Mucosa of gallbladder (tissue), 1 donor: ENCODE measurements around the gene SLC6A3. TPM values are rescaled to one million over a fixed set of nuclear protein-coding genes. Genes with fewer than 3 reads are reported as not detected.
"Not testable (repeated sequence)": the region's sequence is repeated elsewhere in the genome, so short reads cannot be mapped to it uniquely, and the experiment has no call there.

Experiments
- DNase-seq: peaks from one replicate; pipeline ENCODE4 v3.0.0-alpha.2; 2020; ENCODE audit warnings: low spot score
- total RNA-seq: library from RNA; stranded (reverse); gene quantifications from one replicate; pipeline ENCODE4 v1.2.1, GENCODE V29; 2021
- donor health status: DM: no; HTN: no; CAD: no.

Gene SLC6A3
- total RNA-seq, 1 donor from 2014 or later = 0.23 TPM

DNA sequence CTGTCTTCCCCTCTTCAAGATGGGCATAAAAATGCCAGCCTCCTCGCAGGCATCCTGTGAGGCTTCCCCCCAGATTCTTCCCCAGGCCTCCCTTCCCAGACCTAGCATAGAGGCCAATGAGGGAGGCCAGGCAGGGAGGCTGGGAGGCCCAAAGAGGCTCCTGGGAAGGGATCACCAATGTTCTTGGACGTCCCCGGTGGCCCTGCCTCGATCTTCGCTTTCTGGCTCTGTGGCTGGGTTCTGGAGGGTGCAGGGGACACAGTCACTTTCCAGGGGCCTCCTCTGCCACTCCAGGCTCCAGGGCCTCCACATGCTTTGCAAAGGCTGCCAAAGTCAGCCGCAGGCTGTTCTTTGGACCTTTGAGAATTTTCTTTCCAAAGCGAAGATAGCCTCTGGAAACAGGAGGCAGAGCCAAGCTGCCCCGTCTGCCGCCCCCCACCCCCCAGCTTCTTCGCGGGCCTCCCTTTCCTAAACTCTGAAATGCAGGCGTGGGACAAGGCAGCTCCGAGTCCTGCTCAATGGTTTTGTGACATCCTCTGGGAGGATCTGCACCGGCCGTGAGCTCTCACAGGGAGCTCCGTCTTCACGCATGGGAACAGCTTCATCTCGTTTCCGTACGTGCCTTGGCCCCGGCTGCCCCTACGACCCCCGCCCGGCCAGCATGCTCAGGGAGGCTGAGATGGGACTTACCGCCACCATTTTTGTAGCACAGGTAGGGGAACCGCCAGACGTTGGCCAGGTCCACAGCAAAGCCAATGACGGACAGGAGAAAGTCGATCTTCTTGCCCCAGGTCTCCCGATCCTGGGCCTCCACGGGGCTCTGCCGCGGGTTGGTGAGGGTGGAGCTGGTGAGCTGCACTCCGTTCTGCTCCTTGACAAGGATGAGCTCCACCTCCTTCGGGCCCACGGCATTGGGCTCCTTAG, 2.8 kb downstream of the SLC6A3 start:
- DNase-seq = no peak

DNA sequence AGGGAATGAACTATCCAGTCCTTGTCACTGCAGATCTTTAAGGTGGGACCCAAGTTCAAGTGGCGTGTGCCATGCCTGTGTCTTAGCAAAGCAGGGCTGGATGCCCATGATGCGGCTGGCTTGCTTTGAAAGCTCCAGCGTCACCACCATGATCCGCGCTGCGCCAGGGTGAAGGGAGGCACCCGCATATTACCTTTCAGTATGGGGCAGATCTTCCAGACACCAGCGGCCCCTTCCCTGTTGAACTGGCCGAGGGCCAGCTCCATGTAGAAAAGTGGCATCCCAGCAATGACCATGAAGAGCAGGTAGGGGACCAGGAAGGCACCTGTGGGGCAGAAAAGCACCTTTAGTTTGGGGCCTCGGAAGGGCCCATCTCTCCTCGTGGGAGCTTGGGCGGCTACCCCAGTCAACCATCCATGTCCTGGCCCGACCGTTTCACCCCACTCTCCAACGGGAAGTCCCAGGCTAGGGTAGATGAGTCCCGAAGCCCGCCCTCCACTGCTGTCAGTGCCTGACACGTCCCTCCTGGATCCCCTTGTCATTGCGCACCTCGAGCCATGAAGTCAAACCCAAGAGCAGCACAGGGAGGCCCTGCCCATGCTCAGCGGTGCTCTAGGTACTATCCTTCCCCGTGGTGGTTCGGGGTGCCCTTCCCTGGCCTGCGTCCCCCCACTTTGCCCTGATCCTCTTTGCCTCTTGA, 3.9 kb downstream of the SLC6A3 start:
- DNase-seq = no peak

DNA sequence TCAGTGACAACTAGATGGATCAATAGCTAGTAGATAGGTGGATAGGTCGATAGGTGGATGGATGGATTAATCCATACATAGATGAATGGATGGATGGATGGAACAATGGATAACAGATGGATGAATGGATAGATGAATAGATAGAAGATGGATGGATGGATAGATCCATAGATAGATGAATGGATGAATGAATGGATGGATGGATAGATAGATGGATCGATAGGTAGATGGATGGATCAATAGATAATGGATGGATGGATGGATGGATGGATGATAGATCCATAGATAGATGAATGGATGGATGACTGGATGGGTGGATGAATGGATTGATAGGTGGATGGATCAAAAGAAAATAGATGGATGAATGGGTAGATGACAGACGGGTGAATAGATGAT, 5.1 kb downstream of the SLC6A3 start:
- no peak for DNase-seq

DNA sequence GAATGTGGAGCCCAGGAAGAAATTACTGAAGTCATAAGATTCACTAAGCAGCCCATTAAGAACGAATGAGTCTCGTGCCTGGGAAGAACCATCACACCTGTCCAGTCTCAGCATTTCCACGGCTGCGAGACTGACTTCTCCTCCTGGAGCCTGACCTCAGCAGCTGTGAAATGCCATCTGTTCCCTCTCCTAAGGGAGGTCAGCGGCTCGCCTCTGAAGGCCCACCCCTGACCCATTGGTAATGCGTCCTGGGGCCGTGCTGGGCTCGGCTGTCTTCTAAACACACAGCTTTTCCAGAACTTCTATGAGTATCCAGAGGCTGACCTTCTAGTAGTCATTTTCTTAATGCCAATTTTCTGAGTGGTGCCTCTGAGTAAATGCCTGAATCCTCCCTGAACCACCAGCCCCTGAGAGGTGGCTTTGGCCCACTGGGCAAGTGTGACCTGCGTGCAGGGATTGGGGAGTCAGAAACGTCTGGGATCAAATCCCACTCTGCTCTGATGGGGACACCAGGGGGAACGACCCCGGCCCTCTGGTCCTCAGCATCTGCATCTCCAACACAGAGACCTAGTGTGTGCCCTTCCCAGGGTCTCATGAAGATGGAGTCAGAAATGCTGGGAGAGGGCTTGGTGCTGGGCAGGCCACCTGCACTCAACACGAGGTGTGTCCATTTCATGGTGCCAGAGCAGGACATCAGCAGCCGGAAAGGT, 5.7 kb downstream of the SLC6A3 start:
- DNase-seq = no peak

DNA sequence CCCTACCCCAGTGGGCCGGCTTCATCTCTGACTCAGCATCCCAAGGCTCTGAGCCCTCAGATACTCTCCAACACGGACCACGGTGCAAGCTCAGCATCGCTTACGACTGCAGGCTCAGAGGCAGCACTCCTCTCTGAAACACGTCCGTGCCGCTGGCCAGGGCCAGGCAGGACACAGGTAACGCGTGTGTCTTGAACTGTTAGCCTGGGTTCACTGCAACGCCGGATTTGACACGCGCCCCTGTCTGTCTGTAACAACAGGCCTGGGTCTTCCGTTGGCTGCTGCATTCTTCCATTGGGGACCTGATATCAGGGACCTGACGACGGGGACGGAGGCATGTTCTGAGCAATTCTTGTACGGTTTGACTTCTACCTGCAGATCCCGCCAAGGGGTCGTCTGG, 6.4 kb downstream of the SLC6A3 start:
- DNase-seq = no peak

DNA sequence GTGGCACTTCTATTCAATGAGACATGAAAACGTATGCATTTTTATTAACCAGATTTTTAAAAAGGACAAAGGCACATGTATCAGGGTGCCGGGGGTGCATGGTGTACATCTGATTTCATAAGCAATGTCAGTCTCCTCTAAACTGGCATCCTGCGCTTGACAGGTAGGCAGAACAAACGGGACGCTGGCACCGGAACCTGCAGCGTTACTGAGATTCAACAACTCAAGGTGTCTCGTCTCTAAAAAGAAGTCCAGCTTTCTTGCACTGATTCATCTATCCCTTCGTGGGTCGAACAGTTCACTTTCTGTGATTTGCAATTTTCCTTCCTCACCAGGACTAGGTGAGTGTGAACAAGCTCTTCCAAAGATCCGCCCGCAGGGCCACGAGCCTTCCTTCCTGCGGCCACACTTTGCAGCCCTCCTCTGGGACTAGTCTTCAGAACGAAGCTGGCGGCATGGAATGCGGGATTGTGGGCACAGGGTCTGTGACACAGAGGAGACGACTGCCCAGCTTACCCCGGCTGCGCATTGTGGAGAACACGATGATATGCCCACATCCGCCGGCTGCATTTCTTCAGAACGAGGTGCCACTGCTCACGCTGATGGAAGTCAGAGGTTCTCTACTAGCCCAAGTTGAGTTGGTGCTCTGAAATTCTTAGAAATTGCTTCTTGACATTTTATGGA, 7.2 kb downstream of the SLC6A3 start:
- DNase-seq = no peak

DNA sequence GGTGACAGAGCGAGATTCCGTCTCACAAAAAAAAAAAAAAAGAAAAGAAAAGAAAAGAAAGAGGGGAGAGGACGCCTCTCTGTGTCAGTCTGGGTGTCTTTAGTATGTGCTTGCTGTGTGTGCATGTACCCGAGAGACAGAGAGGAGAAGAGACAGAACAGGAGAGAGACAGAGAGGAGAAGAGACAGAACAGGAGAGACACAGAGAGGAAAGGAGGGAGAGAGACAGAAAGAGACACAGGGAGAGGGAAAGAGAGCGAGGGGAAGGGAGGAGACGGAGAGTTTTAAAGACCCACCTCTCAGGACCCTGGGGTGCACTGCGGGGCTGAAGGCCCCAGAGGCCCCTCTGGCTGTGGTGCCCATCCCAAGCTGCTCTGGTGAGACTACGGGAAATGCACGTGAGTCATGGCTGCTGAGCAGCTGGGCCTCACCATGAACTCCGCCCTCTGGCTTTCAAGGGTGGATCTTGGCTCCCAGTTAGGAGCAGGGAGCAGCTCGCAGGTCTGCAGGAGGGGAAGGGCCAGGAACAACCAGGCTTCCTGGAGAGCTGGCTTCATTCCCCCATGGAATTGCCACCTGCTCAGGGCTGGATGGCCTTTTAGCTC, 7.9 kb downstream of the SLC6A3 start:
- no peak for DNase-seq

DNA sequence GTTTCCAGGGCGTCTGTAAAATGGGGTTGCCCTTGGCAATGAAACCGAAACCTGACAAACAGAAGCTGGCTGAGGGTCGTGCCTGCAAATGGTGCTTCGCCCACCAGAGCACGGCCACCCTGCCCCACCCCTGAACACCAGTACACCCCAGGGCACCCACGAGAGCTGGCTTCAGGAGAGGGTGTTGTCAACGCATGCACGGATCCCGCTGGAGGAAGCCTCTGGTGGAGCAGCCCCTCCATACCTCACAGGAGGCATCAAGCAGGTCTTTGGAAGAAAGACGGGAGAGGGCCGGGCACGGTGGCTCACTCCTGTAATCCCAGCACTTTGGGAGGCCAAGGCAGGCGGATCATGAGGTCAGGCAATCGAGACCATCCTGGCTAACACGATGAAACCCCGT, 8.6 kb downstream of the SLC6A3 start:
- no peak for DNase-seq

DNA sequence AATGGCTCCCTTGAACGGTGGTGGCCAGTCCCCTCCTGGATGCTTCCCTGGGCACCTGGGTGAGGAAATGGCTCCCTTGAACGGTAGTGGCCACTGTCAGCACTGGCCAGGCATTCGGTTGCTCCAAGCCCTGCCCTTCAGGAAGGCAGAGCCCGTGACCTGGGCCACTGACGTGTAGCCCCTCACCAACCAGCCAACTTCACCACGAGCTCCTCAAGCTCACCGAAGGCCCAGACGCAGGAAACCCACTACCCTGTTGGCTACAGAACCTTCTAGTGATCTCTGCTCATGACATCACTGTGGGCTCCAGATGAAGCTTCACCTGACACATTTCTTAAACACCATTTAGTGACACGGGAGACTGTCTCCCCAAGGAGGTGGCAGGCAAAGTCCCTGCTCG, 9.2 kb downstream of the SLC6A3 start:
- DNase-seq = no peak

DNA sequence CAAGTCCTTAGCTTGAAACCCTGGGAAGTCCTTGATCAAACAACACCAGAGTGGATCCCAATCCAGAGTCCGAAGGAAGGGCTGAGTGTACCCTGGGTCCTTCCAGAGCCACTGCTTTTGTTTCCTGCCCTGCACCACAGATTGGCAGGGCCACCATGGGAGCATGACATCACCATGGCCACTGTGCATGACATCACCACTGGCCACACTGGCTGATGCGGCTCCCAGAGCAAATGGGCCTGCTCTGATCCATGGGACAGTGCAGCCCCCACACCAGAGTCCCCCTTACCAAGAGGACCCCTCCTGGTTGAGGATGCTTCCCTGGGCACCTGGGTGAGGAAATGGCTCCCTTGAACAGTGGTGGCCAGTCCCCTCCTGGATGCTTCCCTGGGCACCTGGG, 9.9 kb downstream of the SLC6A3 start:
- no peak for DNase-seq

DNA sequence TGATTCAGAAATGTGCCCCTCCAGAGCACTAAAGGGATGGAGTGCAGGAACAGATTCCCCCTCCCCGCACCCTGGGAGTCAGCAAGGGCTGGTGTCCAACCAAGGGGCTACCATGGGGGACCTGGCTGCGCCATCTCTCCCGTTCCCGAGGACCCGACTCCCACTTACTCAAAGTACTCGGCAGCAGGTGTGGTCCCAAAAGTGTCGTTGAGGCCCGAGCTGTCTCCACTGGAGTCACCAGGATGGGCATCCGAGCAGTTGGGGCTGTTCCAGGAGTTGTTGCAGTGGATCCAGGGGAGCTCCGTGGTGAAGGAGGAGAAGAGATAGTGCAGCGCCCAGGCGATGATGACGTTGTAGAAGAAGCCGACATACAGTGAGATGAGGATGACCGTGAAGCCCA, 12.9 kb downstream of the SLC6A3 start:
- DNase-seq = no peak

DNA sequence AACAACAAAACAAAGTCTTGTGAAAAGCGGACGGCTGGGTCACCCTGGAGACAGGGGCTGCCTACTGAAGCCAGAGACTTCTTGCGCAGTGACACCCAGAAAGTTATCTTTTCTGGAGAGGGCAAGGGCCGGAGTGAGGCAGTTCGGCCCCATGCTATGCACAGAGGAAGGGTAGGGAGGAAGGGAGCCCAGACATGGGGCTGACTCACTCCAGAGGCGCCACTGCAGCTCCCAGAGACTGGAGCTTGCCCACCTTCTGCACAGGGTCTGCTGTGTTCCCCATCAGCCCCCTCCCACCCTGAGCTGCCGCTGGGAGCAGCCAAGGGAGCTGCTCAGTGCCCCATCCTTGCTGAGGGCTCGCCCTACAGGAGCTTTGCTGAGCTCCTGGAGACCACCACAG, 13.3 kb downstream of the SLC6A3 start:
- no peak for DNase-seq

DNA sequence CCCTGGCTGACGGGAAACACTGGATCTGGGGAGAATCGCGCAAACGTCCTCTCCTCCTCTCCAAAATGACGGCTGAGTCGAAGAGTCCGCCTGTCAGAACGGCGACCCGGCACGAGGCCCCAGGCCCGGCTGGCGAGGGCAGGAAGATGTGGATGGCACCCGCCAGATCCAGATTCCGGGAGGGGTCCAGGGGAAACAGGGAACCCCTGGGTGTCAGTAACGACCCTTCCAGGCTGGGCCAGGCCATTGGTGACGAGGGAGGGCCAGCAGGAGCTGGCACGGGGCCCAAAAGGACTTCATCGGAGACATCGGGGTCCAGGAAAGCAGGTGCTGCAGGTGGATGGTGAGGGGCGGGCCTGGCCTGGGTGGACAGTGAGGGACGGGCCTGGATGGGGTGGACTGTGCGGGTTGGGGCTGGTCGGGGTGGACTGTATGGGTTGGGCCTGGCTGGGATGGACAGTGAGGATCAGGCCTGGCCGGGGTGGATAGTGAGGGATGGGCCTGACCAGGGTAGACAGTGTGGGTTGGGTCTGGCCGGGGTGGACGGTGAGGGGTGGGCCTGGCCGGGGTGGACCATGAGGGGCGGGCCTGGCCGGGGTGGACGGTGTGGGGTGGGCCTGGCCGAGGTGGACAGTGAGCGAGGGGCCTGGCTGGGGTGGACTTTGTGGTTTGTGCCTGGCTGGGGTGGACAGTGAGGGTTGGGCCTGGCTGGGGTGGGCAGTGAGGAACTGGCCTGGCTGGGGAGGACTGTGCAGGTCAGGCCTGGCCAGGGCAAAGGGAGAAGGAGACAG, 14.0 kb downstream of the SLC6A3 start:
- no peak for DNase-seq

DNA sequence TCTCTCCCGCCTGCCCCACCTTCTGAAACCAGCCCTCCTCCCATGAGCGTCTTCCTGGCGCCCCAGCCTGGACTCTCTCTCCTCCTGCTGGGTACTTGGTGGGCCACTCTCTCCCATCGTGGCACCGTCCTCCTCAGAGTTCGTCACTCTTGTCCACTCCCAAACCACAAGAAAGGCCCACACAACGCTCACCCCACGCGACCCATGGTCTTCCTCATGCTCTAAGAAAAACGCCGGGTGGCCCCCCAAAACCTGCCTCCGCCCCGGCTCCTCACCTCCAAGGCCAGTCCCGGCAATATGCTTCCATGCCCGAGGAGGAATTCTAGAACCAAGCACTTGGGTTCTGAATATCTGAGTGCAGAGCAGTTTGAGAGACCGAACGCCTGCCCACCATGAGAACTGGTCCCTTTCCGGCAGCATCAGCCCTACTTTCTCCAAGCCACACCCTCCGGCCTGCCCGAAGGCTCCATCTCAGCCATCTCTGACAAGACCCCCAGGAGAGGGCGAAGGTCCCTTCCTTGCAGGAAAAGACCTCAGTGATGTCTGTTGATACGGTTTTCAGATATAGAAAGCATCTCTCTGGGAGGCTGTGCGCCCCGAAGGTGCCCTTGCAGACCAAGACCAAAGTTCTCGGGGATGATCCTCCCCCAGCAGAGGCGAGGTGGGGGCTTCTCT, 15.0 kb downstream of the SLC6A3 start:
- no peak for DNase-seq

DNA sequence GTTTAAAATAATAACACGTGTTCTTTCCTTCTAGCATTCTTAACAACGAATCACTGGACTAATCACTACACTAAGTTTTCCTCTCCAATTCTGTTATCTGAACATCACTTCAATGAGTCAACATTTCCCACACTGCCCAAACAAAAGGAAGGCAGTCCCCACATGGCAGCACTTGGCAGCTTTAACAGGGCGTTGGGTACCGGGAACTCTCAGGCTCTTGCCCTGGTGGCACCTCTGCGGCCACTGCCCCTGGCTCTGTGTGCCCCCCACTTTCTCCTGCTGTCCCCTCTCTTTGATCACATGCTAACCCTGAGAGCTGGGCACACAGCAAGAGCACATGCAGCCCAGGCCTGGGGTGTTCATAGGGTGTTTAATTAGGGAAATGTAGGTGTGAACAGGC, 15.7 kb downstream of the SLC6A3 start:
- DNase-seq = no peak

DNA sequence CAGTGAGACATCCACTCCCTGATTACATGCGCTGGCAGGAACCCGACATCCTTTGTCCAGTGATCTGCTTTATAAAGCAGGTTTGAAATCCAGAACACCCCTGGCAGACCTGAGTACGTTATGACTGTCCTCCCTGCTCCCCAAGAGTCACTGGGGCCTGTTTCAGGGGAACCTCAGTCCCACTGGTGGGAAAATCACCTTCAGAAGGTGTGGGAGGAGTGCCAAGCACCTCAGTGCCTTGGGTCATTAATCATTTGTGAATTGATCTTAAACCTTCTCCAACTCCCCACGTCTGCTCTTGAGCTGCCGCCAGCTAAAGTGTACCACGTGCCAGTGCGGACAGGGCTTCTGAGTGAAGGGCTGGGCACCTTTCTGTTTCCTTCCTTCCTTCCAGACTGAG, 16.2 kb downstream of the SLC6A3 start:
- no peak for DNase-seq

DNA sequence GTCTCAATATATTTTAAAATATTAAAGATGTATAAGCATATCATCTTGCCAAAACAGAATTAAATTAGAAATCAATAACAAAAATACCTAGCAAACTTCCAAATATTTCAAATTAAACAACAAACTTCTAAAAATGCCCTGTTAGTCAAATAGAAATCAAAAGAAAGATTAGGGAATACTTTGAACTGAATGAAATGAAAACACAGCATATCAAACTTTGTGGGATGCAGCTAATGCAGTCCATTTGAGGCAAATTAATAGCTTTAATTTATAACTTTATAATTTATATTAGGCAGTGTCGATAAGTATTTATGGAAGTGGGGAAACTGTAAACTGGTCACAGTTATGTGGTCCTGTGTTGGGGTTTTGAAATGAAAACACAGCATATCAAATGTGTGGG, 17.1 kb downstream of the SLC6A3 start:
- DNase-seq = no peak

DNA sequence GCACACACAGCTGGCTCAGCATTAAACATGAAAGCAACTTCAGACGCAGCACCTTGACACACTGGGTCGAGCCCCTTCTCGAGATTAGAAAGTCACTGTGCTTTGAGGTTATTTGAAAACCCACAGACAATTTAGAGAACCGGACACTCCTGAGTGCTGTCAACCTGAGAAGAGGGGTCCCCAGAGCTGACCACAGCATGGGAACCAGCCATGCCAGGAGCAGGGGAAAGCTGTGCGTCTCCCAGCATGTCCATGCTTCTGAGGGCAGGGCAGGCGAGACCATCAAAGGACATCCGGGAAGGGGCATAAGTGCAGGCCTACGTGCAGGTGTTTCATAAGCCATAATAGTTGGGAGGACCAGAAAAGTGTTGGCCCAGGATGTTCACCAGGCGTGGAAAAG, 20.5 kb downstream of the SLC6A3 start:
- no peak for DNase-seq

DNA sequence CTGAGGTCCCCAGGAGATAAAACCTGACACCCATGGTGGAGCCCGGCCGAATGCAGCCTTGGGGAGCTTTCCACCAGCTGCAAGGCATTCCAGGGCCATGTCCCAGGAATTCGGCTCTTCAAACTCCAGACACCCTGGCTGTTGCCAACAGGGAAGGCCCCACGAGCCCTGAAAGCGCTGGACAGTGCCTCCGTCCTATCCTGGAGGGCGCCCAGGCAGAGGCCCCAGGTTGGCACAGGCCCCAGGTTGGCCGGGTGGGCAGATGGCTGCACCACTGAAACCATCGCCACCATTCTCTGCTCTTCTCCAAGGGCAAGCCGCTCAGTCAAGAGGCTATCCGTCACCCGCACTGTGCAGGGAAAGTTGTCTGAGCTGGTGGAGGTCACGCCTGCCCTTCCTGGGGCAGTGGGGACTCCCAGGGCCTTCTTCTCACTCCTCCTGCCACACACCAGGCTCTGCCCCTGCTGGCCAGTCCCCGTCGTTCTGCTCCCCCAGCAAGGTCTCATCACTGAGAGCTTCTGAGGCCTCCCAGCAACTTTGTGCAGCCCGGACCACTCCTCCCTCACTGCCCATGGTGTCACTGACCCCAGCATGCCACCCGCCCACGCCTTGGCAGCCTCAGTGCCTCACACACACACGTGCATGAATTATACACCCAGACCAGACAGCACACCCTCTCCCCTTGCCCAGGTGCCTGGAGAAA, 21.2 kb downstream of the SLC6A3 start:
- DNase-seq = no peak

DNA sequence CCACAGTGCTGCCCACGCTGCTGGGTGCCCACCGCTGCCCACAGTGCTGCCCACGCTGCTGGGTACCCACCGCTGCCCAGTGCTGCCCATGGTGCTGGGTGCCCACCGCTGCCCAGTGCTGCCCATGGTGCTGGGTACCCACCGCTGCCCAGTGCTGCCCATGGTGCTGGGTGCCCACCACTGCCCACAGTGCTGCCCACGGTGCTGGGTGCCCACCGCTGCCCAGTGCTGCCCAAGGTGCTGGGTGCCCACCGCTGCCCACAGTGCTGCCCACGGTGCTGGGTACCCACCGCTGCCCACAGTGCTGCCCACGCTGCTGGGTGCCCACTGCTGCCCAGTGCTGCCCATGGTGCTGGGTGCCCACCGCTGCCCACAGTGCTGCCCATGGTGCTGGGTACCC, 22.7 kb downstream of the SLC6A3 start:
- not testable (repeated sequence) for DNase-seq
